MCF 10A (cell line): ENCODE measurements around the gene ANKRD49. TPM values are rescaled to one million over a fixed set of nuclear protein-coding genes. Genes with fewer than 3 reads are reported as not detected.
A peak's percentile ranks its signal among the peaks of the same experiment; 100 is the strongest.

Experiments
- BruUV-seq: library from RNA; stranded (reverse); fragments of 400-500 nt; replicated peaks from 2 replicates; lab custom pipeline; 2021; lab: Mats Ljungman, UMichigan
- CTCF ChIA-PET: fragments of 300-600 bp; sonication (Branson Sonifier 250); formaldehyde crosslinking; extraction: SDS; loops from one replicate; lab custom pipeline; 2021; ENCODE audit warnings: antibody characterized with exemption, inconsistent platforms; lab: Yijun Ruan, JAX
- POLR2A ChIA-PET: fragments of 300-600, 350-650 bp; sonication (Branson Sonifier 250); formaldehyde crosslinking; extraction: SDS; loops from one replicate; lab custom pipeline; 2020; ENCODE audit warnings: antibody characterized with exemption, inconsistent platforms; lab: Yijun Ruan, JAX
- DNase-seq: peaks from one replicate; pipeline ENCODE4 v3.0.0-alpha.2; 2018; ENCODE audit not compliant: unreplicated experiment
- H3K27ac Mint-ChIP-seq: one replicate; pipeline ENCODE4 v1.8.0; 2022; ENCODE audit warnings: mild to moderate bottlenecking, low read depth, mixed read lengths; ENCODE audit not compliant: unreplicated experiment
- H3K27me3 Mint-ChIP-seq: one replicate; pipeline ENCODE4 v1.8.0; 2022; ENCODE audit warnings: mixed read lengths; ENCODE audit not compliant: insufficient read depth, unreplicated experiment
- H3K36me3 Mint-ChIP-seq: one replicate; pipeline ENCODE4 v1.8.0; 2022; ENCODE audit warnings: mild to moderate bottlenecking, moderate library complexity, mixed read lengths; ENCODE audit not compliant: insufficient read depth, unreplicated experiment
- H3K4me1 Mint-ChIP-seq: one replicate; pipeline ENCODE4 v1.8.0; 2022; ENCODE audit warnings: mixed read lengths; ENCODE audit not compliant: insufficient read depth, unreplicated experiment
- H3K4me3 Mint-ChIP-seq: one replicate; pipeline ENCODE4 v1.8.0; 2022; ENCODE audit warnings: mild to moderate bottlenecking, moderate library complexity, mixed read lengths; ENCODE audit not compliant: unreplicated experiment
- H3K9me3 Mint-ChIP-seq: one replicate; pipeline ENCODE4 v1.8.0; 2022; ENCODE audit warnings: mixed read lengths; ENCODE audit not compliant: unreplicated experiment
- intact Hi-C: fragments of 100-400 bp; cut with micrococcal nuclease; formaldehyde crosslinking; loops from 2 replicates; pipeline ENCODE4 v1.14.1; 2022
- total RNA-seq: library from RNA; stranded (reverse); gene quantifications from 2 replicates; pipeline ENCODE4 v1.2.3, GENCODE V29; 2022
- TF ChIP-seq, protein P1 (sequence below): fragments of 200-600 bp; IDR thresholded peaks from one replicate; pipeline ENCODE4 v1.8.0; 2022; ENCODE audit warnings: antibody characterized with exemption, mild to moderate bottlenecking; ENCODE audit not compliant: unreplicated experiment

Gene ANKRD49
- total RNA-seq, 1 experiment from 2014 or later = 9.7 TPM

DNA sequence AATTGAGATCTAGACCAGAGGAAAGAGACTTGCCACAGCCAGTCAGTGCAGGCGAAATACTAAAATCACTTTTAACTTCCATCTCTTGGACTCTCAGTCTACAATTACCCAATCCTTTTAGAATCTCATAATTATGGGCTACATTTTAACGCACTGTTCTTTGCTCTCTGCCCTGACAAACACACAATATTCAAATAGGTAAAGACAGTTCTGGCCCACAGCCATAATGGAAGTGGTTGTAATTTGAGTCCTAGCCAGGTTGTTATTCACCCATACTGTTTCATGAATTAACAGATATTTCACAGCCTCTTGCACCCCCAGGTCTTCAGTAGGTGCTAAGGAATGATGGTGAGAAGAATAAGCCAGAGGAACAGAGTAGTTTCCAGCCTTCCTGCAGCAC is 19.3 kb downstream of the ANKRD49 start:
- no peaks in the 10 kb centered on the region for H3K9me3 Mint-ChIP-seq
- peak; percentile 63 for DNase-seq
- H3K4me1 Mint-ChIP-seq = peaks cover 21% of the 10 kb centered on the region
- ChIA-PET POLR2A (interaction anchor here (0.9 kb wide), 1 partner anchor 19 kb away, joined by 3 read pairs; the partner anchor contains the start of genes ANKRD49 and MRE11), CTCF (interaction anchor here (0.6 to 1.1 kb wide), 3 partner anchors 8 to 1281 kb away, joined by 4 to 5 read pairs (median 4); no protein-coding TSS in a partner anchor)
- no TSS peak for BruUV-seq
- H3K4me3 Mint-ChIP-seq = peak overlapping the region; percentile 77
- intact Hi-C loops = loop anchor here (10.0 kb wide), 1 partner anchor 1912 kb away; no protein-coding TSS in a partner anchor
- peaks cover 6% of the 10 kb centered on the region for H3K36me3 Mint-ChIP-seq
- no peaks in the 10 kb centered on the region for H3K27me3 Mint-ChIP-seq
- TF ChIP-seq, protein P1, sequence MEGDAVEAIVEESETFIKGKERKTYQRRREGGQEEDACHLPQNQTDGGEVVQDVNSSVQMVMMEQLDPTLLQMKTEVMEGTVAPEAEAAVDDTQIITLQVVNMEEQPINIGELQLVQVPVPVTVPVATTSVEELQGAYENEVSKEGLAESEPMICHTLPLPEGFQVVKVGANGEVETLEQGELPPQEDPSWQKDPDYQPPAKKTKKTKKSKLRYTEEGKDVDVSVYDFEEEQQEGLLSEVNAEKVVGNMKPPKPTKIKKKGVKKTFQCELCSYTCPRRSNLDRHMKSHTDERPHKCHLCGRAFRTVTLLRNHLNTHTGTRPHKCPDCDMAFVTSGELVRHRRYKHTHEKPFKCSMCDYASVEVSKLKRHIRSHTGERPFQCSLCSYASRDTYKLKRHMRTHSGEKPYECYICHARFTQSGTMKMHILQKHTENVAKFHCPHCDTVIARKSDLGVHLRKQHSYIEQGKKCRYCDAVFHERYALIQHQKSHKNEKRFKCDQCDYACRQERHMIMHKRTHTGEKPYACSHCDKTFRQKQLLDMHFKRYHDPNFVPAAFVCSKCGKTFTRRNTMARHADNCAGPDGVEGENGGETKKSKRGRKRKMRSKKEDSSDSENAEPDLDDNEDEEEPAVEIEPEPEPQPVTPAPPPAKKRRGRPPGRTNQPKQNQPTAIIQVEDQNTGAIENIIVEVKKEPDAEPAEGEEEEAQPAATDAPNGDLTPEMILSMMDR = no peak
- no peak overlapping the region for H3K27ac Mint-ChIP-seq

DNA sequence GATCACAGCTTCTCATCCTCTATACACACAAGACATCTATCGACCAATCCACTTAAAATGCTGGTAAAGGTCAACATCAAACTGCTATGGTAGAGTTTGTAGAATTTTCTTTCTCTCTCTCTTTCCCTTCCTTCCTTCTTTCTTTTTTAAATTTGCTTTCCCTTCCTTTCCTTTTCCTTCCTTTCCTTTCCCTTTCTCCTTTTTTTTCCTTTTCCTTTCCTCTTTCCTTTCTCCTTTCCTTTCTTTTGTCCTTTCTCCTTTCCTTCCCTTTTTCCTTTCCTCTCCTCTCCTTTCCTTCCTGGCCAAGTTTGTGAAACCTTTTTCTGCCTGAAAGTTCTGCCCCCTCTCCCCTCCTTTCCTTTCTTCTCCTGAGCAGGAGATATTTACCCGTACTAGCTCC is 21.6 kb downstream of the ANKRD49 start:
- H3K27me3 Mint-ChIP-seq = no peaks in the 10 kb centered on the region
- ChIA-PET POLR2A (no interaction called here), CTCF (interaction anchor here (0.6 to 9.8 kb wide), 7 partner anchors 10 to 717 kb away, joined by 3 to 177 read pairs (median 8); no protein-coding TSS in a partner anchor)
- TF ChIP-seq, protein P1 = no peak
- H3K4me1 Mint-ChIP-seq = peaks cover 21% of the 10 kb centered on the region
- no peak overlapping the region for H3K4me3 Mint-ChIP-seq
- no peak for DNase-seq
- intact Hi-C loops = loop anchor here (5.0 to 10.0 kb wide), 3 partner anchors 382 to 1909 kb away; partner anchors contain the start of gene SRSF8
- no peaks in the 10 kb centered on the region for H3K9me3 Mint-ChIP-seq
- no TSS peak for BruUV-seq
- H3K36me3 Mint-ChIP-seq = peaks cover 6% of the 10 kb centered on the region
- H3K27ac Mint-ChIP-seq = no peak overlapping the region

DNA sequence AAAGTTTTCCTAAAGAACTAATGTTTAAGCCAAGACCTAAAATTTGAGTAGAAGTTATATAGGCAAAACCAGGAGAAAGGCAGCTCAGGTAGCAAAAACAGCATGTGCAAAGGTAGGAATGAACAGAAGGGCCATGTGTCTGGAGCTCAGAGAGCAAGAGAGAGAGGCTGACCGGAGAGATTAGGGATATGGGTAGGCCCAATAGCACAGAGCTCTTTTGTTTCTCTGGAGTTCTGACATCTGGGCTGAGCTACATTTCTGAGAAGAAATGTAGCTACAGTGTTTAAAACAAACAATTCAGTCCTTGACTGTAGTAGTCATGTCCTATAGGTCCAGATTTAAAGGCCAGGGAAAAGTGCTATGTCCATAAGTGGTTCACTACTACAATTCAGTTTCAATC is 22.9 kb downstream of the ANKRD49 start:
- intact Hi-C loops = loop anchor here (5.0 to 10.0 kb wide), 3 partner anchors 381 to 1908 kb away; partner anchors contain the start of gene SRSF8
- no peak overlapping the region for H3K4me3 Mint-ChIP-seq
- no peak overlapping the region for H3K27ac Mint-ChIP-seq
- no peak for DNase-seq
- TF ChIP-seq, protein P1 = no peak
- peaks cover 21% of the 10 kb centered on the region for H3K4me1 Mint-ChIP-seq
- POLR2A ChIA-PET = interaction anchor here (0.9 kb wide), 1 partner anchor 23 kb away, joined by 3 read pairs; the partner anchor contains the start of gene ANKRD49
- BruUV-seq = no TSS peak
- CTCF ChIA-PET = interaction anchor here (0.6 to 9.8 kb wide), 11 partner anchors 9 to 1827 kb away, joined by 3 to 177 read pairs (median 5); no protein-coding TSS in a partner anchor
- no peaks in the 10 kb centered on the region for H3K27me3 Mint-ChIP-seq
- peaks cover 2% of the 10 kb centered on the region for H3K36me3 Mint-ChIP-seq
- no peaks in the 10 kb centered on the region for H3K9me3 Mint-ChIP-seq

DNA sequence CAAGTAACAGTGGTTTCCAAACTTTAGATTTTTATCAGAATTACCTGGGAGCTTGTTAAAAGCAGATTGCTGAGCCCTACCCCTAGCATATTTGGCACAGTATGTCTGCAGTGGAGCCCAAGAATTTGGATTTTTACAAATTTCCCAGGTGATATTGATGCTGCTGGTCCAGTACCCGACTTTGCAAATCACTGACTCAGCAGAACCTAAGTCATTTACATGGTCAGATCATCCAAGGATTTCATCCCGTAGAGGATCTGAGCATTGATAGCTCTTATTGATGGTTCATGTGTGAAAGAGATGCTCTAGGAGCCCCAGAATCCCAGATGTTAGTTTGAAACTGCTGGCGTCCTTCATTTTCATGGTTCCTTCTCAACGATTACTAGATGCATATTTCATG is 24.5 kb downstream of the ANKRD49 start:
- DNase-seq = no peak
- Mint-ChIP-seq H3K36me3 (no peaks in the 10 kb centered on the region), H3K9me3 (no peaks in the 10 kb centered on the region), H3K27ac (no peak overlapping the region), H3K4me1 (peaks cover 7% of the 10 kb centered on the region), H3K4me3 (no peak overlapping the region), H3K27me3 (no peaks in the 10 kb centered on the region)
- POLR2A ChIA-PET = no interaction called here
- BruUV-seq = no TSS peak
- TF ChIP-seq, protein P1 = no peak
- CTCF ChIA-PET = interaction anchor here (0.7 to 9.8 kb wide), 16 partner anchors 10 to 623 kb away, joined by 3 to 177 read pairs (median 6); partner anchors contain the start of gene PIWIL4
- intact Hi-C loops = loop anchor here (5.0 to 10.0 kb wide), 3 partner anchors 379 to 1907 kb away; partner anchors contain the start of gene SRSF8
